Activated CD4-positive, alpha-beta T cell treated with anti-CD3 and anti-CD28 coated beads, Interleukin-2, amount 10 ng/mL, durations not matched to agents 24 days and 14 days (primary cell): Measurements from ENCODE around the gene MRGPRE. TPM values are rescaled to one million over a fixed set of nuclear protein-coding genes. Genes with fewer than 3 reads are reported as not detected.

ENCODE experiments used
- DNase-seq: peaks from one replicate; pipeline ENCODE4 v3.0.0; 2022
- H3K27ac Mint-ChIP-seq: one replicate; pipeline ENCODE4 v1.8.0; 2022; ENCODE audit warnings: mild to moderate bottlenecking, mixed read lengths
- H3K27me3 Mint-ChIP-seq: one replicate; pipeline ENCODE4 v1.8.0; 2022; ENCODE audit warnings: mixed read lengths
- H3K36me3 Mint-ChIP-seq: one replicate; pipeline ENCODE4 v1.8.0; 2022; ENCODE audit warnings: low read depth, mild to moderate bottlenecking, mixed read lengths
- H3K4me1 Mint-ChIP-seq: one replicate; pipeline ENCODE4 v1.8.0; 2021; ENCODE audit warnings: mixed read lengths
- H3K4me3 Mint-ChIP-seq: one replicate; pipeline ENCODE4 v1.8.0; 2022; ENCODE audit warnings: mild to moderate bottlenecking, moderate library complexity, mixed read lengths
- H3K9me3 Mint-ChIP-seq: one replicate; pipeline ENCODE4 v1.8.0; 2021; ENCODE audit warnings: mixed read lengths
- intact Hi-C: fragments of 100-400 bp; cut with micrococcal nuclease; formaldehyde crosslinking; loops from one replicate; pipeline ENCODE4 v1.15.1; 2023
- total RNA-seq: library from RNA; stranded (reverse); gene quantifications from 2 replicates; pipeline ENCODE4 v1.2.3, GENCODE V29; 2022

The MRGPRE gene
- total RNA-seq, 1 donor from 2014 or later: not detected

DNA sequence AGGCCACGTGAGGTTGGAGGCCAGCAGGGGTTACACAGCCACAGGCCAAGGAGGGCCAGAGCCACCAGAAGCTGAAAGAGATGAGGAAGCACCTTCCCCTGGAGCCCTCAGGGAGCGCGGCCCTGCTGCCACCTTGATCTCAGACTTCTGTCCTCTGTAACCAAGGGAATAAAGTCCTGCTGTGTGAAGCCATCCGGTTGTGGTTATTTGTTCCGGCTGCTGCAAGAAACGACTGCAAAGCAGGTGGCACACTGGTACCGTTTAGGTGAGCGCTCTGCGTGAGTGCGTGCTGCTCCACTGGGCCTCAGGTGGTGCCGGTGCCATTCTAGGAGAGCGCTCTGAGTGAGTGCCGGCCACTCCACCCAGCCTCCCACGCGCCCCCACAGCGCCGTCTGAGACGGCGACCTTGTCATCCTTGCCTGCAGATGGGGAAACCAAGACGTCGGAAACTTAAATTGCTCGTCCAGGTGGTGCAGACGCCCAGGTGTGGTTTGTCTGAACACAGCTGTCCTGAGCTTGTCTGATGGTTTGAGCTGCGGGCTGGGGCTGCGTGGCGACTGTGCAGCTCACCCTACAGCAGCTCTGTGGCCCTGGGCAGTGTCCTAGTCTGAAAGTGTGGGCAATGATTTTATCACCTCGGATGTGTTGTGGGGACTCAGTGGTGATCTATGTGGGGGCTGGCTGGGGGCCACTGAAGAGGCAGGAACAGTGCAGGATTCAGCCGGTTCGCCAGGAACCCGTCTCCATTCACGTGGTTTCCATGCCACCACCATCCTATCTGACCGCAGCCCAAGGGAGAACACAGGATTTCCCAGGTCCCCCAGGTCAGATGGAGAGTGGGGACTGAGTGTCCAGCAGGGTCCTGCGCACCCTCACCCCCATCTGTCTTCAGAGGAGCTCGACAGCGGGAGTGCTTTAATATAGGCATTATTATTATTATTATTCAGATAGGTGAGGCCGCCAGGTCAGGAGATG lies 9.0 kb downstream of the MRGPRE start:
- H3K4me1 Mint-ChIP-seq: peaks cover 2% of the 10 kb centered on the region
- no peak for DNase-seq
- intact Hi-C loops: no loop called here
- H3K27ac Mint-ChIP-seq: no peak overlapping the region
- no peaks in the 10 kb centered on the region for H3K36me3 Mint-ChIP-seq
- no peak overlapping the region for H3K4me3 Mint-ChIP-seq
- H3K9me3 Mint-ChIP-seq: no peaks in the 10 kb centered on the region
- peaks cover 2% of the 10 kb centered on the region for H3K27me3 Mint-ChIP-seq

- Mint-ChIP-seq H3K27ac (no peak overlapping the region), H3K27me3 (peaks cover 2% of the 10 kb centered on the region), H3K4me1 (peaks cover 2% of the 10 kb centered on the region), H3K4me3 (no peak overlapping the region), H3K36me3 (no peaks in the 10 kb centered on the region), H3K9me3 (no peaks in the 10 kb centered on the region)
- DNase-seq: no peak
- intact Hi-C loops: no loop called here
These were observed 10.0 kb downstream of the MRGPRE start for GRCh38 chr11:3222003-3222855.

GRCh38 chr11:3221408-3222002 lies 10.7 kb downstream of the MRGPRE start:
- Mint-ChIP-seq H3K27ac (no peak overlapping the region), H3K4me3 (no peak overlapping the region), H3K4me1 (peaks cover 2% of the 10 kb centered on the region), H3K36me3 (no peaks in the 10 kb centered on the region), H3K9me3 (no peaks in the 10 kb centered on the region), H3K27me3 (peaks cover 6% of the 10 kb centered on the region)
- no peak for DNase-seq
- intact Hi-C loops: no loop called here

GRCh38 chr11:3220521-3221407 lies 11.5 kb downstream of the MRGPRE start:
- Mint-ChIP-seq H3K27me3 (peaks cover 6% of the 10 kb centered on the region), H3K4me1 (peaks cover 2% of the 10 kb centered on the region), H3K36me3 (no peaks in the 10 kb centered on the region), H3K4me3 (no peak overlapping the region), H3K27ac (no peak overlapping the region), H3K9me3 (no peaks in the 10 kb centered on the region)
- intact Hi-C loops: no loop called here
- no peak for DNase-seq

GRCh38 chr11:3220101-3220500 lies 12.1 kb downstream of the MRGPRE start:
- Mint-ChIP-seq H3K36me3 (no peaks in the 10 kb centered on the region), H3K9me3 (no peaks in the 10 kb centered on the region), H3K27ac (no peak overlapping the region), H3K4me3 (no peak overlapping the region), H3K27me3 (peaks cover 6% of the 10 kb centered on the region), H3K4me1 (peaks cover 2% of the 10 kb centered on the region)
- intact Hi-C loops: no loop called here
- no peak for DNase-seq

DNA sequence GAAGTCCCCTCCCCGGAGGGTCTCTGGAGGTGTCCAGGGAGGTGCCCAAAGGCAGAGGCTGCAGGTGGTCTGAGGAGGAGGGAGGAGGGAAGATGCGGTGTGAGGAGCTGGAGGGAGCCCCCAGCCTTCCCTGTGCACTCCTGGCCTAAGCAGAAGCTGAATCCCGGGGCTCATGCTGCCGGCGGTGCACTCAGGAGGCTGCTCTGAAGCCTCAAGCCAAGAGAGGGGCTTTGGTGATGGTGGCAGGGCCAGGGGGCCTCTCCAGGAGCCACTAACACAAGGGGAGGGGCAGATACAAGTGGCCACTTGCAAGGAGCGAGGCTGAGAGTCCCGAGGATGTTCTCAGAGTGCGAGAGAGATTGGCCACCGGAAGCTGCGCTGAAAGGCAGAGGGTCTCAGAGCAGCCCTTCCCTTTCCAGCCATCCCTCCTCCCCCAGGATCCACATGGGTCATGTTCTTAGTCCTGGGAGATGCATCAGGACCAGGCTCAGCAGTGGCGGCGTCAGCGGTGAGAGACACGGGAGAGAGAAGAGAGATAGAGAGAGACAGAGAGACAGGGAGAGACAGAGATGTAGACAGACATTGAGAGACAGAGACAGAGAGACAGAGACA lies 12.8 kb downstream of the MRGPRE start:
- no peak for DNase-seq
- no peaks in the 10 kb centered on the region for H3K9me3 Mint-ChIP-seq
- H3K27me3 Mint-ChIP-seq: peaks cover 6% of the 10 kb centered on the region
- H3K4me3 Mint-ChIP-seq: no peak overlapping the region
- H3K36me3 Mint-ChIP-seq: no peaks in the 10 kb centered on the region
- H3K4me1 Mint-ChIP-seq: peaks cover 2% of the 10 kb centered on the region
- no peak overlapping the region for H3K27ac Mint-ChIP-seq
- intact Hi-C loops: no loop called here

DNA sequence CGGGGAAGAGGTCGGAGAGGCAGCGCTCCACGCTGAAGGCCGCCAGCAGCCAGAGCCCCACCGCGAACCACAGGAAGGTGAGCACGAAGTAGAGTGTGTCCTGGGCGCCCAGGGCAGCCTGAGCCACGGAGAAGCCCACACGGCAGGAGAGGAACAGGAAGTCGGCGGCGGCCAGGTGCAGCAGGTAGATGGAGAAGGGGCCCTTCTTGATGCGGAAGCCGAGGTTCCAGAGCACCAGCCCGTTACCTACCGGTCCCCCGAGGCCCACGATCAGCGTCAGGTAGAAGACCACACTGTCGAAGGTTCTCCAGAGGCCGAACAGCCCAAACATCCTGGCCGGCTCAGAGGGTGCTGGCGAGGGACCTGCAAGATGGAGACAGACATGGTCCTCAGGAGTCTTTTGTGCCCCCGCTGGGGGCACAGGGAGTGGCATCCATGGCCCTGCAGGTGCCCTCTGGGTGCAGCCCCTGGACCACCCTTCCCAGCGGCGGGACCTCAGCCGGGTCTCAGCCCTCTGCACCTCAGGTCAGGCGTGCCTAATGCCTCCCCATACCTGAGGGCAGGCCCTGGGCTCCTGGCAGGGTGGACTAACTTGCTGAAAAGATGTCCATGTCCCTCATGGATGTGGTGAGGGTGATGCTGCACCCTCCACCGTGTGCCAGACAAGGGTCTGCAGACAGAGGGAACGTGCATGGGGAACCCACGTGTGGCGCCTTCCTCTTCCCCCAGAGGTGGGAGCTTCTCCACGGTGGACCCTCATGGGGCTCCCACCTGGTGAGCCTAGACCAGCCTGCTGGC lies 13.5 kb downstream of the MRGPRE start, which contains the start of gene MRGPRG:
Gene MRGPRG (minus strand): TSS at position 331 of the 798 bp plus-strand sequence. CDS start 0 bp downstream, at position 331.
- Mint-ChIP-seq H3K27ac (no peak within 1 kb of the TSS), H3K4me1 (peaks cover 2% of the 10 kb centered on the region), H3K36me3 (no peaks in the 10 kb centered on the region), H3K9me3 (no peaks in the 10 kb centered on the region), H3K27me3 (peaks cover 6% of the 10 kb centered on the region), H3K4me3 (no peak within 1 kb of the TSS)
- intact Hi-C loops: no loop called here
- DNase-seq: no peak

GRCh38 chr11:3217818-3218482 lies 14.3 kb downstream of the MRGPRE start:
- Mint-ChIP-seq H3K4me3 (no peak overlapping the region), H3K36me3 (no peaks in the 10 kb centered on the region), H3K27me3 (peaks cover 3% of the 10 kb centered on the region), H3K9me3 (no peaks in the 10 kb centered on the region), H3K27ac (no peak overlapping the region), H3K4me1 (no peaks in the 10 kb centered on the region)
- intact Hi-C loops: loop anchor here (1.0 kb wide), 1 partner anchor 108 kb away; no protein-coding TSS in a partner anchor
- no peak for DNase-seq

DNA sequence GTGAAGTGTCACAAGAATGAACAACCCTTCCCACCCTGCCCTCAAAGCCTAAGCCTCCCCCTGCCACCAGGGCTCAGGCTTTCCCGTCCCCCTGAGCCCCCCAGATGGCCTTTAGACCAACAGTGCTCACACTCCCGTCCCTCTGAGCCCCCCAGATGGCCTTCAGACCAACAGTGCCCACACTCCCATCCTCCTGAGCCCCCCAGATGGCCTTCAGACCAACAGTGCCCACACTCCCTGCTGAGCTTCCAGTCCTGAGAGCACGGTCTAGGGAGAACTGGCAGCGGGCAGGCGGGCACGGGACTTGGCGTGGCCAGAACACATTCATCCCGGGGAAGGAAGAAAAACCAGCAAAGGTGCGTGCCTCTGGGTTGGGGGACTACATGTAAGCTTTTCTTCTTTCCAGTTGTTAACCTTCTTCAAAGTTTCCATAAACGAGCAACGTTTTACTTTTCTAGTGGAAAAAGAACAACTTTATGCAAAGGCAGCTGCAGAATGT lies 16.1 kb downstream of the MRGPRE start:
- H3K27ac Mint-ChIP-seq: no peak overlapping the region
- H3K4me1 Mint-ChIP-seq: no peaks in the 10 kb centered on the region
- no peak overlapping the region for H3K4me3 Mint-ChIP-seq
- no peaks in the 10 kb centered on the region for H3K9me3 Mint-ChIP-seq
- intact Hi-C loops: no loop called here
- DNase-seq: no peak
- no peaks in the 10 kb centered on the region for H3K36me3 Mint-ChIP-seq
- H3K27me3 Mint-ChIP-seq: peaks cover 12% of the 10 kb centered on the region

- Mint-ChIP-seq H3K36me3 (no peaks in the 10 kb centered on the region), H3K27ac (no peak overlapping the region), H3K4me1 (no peaks in the 10 kb centered on the region), H3K4me3 (no peak overlapping the region), H3K27me3 (peaks cover 12% of the 10 kb centered on the region), H3K9me3 (no peaks in the 10 kb centered on the region)
- intact Hi-C loops: no loop called here
- no peak for DNase-seq
These were observed 16.7 kb downstream of the MRGPRE start for GRCh38 chr11:3215346-3216026.

DNA sequence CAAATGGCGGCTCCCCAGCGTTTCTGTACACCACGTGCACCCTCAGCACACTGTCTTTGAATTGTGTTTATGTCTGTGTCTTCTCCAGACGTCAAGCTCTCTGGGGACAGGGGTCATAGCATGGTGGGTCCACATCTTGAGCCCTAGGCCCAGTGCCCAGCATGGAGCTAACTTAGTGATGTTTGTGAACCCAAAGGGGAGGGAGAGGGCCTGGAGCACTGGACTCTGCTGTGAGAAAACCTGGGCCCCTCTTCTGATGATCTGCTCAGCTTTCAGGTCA lies 17.9 kb downstream of the MRGPRE start:
- intact Hi-C loops: no loop called here
- H3K4me3 Mint-ChIP-seq: no peak overlapping the region
- no peaks in the 10 kb centered on the region for H3K4me1 Mint-ChIP-seq
- peaks cover 15% of the 10 kb centered on the region for H3K27me3 Mint-ChIP-seq
- DNase-seq: no peak
- no peak overlapping the region for H3K27ac Mint-ChIP-seq
- H3K9me3 Mint-ChIP-seq: no peaks in the 10 kb centered on the region
- no peaks in the 10 kb centered on the region for H3K36me3 Mint-ChIP-seq
